DND-41 (cell line): Measurements from ENCODE around the gene EPHB1.

ENCODE experiments used
- ATAC-seq: fragments of 200-7000 bp; cut with Tn5 transposase; 3 replicates; pipeline ENCODE4 v1.9.1; 2021; ENCODE audit warnings: low read depth; ENCODE audit not compliant: insufficient read depth
- DNase-seq: peaks from one replicate; pipeline ENCODE4 v3.0.0-alpha.2; 2020
- H2AFZ ChIP-seq: 2 replicates; pipeline ENCODE4 v1.6.0; 2012; ENCODE audit warnings: low read depth, low read length
- H3K27ac ChIP-seq: 2 replicates; pipeline ENCODE4 v1.5.1; 2012; ENCODE audit warnings: low read length, inconsistent platforms
- H3K27me3 ChIP-seq: fragments of 200-600 bp; sonication (generic); 2 replicates; pipeline ENCODE4 v1.6.0; 2012; ENCODE audit warnings: low read length, mild to moderate bottlenecking, inconsistent platforms; ENCODE audit not compliant: insufficient read depth, poor library complexity
- H3K36me3 ChIP-seq: 2 replicates; pipeline ENCODE4 v1.5.1; 2012; ENCODE audit warnings: low read length, inconsistent platforms; ENCODE audit not compliant: insufficient read depth
- H3K4me1 ChIP-seq: 2 replicates; pipeline ENCODE4 v1.5.1; 2012; ENCODE audit warnings: mild to moderate bottlenecking, low read length; ENCODE audit not compliant: insufficient read depth
- H3K4me2 ChIP-seq: 2 replicates; pipeline ENCODE4 v1.6.0; 2012; ENCODE audit warnings: mild to moderate bottlenecking, moderate library complexity, low read length, inconsistent platforms; ENCODE audit not compliant: insufficient read depth
- H3K4me3 ChIP-seq, 2 experiments: fragments of 200-600 bp in 1 of 2; shearing (Covaris generic) in 1 of 2; 2 replicates each; pipeline ENCODE4 v1.5.1; 2012 to 2016; ENCODE audit warnings: inconsistent platforms in 2 of 2, low read length in 2 of 2, mild to moderate bottlenecking in 2 of 2, low read depth in 1 of 2, moderate library complexity in 1 of 2
- H3K79me2 ChIP-seq: 2 replicates; pipeline ENCODE4 v1.6.0; 2012; ENCODE audit warnings: low read length, inconsistent platforms; ENCODE audit not compliant: insufficient read depth
- H3K9ac ChIP-seq: 2 replicates; pipeline ENCODE4 v1.6.0; 2012; ENCODE audit warnings: low read depth, mild to moderate bottlenecking, inconsistent platforms, low read length, moderate library complexity
- H3K9me3 ChIP-seq: 2 replicates; pipeline ENCODE4 v1.5.1; 2012; ENCODE audit warnings: low read length, moderate library complexity, mild to moderate bottlenecking, inconsistent platforms; ENCODE audit not compliant: insufficient read depth, severe bottlenecking
- H4K20me1 ChIP-seq: 2 replicates; pipeline ENCODE4 v1.6.0; 2012; ENCODE audit warnings: low read length; ENCODE audit not compliant: insufficient read depth
- EZH2 ChIP-seq: IDR thresholded peaks from 3 replicates; pipeline ENCODE4 v1.6.1; 2012; ENCODE audit warnings: borderline replicate concordance, low read depth, mild to moderate bottlenecking, moderate library complexity, low read length, inconsistent platforms; ENCODE audit not compliant: severe bottlenecking
- TF ChIP-seq, protein P1 (sequence below): IDR thresholded peaks from 2 replicates; pipeline ENCODE4 v1.5.1; 2012; ENCODE audit warnings: borderline replicate concordance, low read length, moderate library complexity, mild to moderate bottlenecking; ENCODE audit not compliant: poor library complexity, severe bottlenecking; ENCODE audit errors: extremely low read depth

EPHB1 gene

DNA sequence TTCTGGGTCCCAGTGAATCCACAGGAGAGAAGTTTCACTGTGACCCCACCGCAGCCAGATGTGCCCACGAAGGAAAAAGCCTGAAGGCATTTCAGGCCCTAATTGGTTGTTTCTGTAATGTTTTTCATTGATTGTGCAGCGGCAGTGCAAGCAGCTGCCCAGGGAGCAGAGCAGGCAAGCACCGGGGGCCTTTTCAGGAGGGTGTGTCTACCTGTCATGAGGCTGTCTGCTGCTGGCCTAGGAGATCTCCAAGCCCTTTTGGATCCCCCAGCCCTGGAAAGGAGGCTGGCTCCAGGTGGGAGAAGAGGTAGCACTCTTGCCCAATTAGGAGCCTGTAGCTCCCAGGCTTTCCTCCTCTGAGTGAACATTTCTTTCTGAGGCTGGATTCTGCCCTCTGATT is 108.8 kb downstream of the EPHB1 start:
- Histone ChIP-seq H3K4me1 (peaks cover 46% of the 10 kb centered on the region), H4K20me1 (no peaks in the 10 kb centered on the region), H3K4me2 (peak overlapping the region; percentile 52), H3K9ac (peak overlapping the region; percentile 47), H3K27me3 (no peaks in the 10 kb centered on the region), H3K36me3 (no peaks in the 10 kb centered on the region), H3K4me3 (peak overlapping the region in 1 of 2 experiments; percentile 21; a peak in 2 of 4 replicates), H3K27ac (peak overlapping the region; percentile 83), H3K79me2 (no peaks in the 10 kb centered on the region), H2AFZ (no peak overlapping the region), H3K9me3 (no peaks in the 10 kb centered on the region)
- ATAC-seq (peak; percentile 55), DNase-seq (peak; percentile 63)
- TF ChIP-seq EZH2 = no peak
- TF ChIP-seq, protein P1, sequence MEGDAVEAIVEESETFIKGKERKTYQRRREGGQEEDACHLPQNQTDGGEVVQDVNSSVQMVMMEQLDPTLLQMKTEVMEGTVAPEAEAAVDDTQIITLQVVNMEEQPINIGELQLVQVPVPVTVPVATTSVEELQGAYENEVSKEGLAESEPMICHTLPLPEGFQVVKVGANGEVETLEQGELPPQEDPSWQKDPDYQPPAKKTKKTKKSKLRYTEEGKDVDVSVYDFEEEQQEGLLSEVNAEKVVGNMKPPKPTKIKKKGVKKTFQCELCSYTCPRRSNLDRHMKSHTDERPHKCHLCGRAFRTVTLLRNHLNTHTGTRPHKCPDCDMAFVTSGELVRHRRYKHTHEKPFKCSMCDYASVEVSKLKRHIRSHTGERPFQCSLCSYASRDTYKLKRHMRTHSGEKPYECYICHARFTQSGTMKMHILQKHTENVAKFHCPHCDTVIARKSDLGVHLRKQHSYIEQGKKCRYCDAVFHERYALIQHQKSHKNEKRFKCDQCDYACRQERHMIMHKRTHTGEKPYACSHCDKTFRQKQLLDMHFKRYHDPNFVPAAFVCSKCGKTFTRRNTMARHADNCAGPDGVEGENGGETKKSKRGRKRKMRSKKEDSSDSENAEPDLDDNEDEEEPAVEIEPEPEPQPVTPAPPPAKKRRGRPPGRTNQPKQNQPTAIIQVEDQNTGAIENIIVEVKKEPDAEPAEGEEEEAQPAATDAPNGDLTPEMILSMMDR = no peak

DNA sequence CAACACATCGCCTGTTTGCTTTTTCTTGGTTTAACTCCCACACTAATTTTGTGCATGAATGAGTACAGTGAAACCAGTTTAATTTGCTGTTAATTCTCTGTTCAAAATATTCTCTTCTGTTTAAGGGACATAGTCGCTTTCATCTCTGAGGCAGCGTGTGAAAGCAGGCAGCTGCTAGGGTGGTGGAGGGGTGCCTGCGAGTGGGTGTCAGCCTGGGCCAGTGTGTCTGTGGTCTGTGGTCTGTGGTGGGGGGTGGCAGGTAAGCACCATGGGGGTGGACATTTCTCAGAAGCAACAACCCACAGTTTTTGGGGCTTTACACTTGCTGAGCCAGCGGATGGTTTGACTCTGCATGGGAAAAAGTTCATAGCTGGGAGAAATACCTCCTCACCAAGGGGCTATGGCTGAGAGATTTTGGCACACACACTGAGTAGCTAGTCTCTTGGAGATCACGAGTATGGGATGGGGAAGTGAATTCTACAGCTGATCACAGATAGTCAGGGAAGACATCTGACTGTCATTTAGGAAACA is 109.2 kb downstream of the EPHB1 start:
- Histone ChIP-seq H2AFZ (no peak overlapping the region), H3K36me3 (no peaks in the 10 kb centered on the region), H4K20me1 (no peaks in the 10 kb centered on the region), H3K4me3 (peak overlapping the region in 1 of 2 experiments; percentile 26; a peak in 1 of 4 replicates), H3K9me3 (no peaks in the 10 kb centered on the region), H3K27me3 (no peaks in the 10 kb centered on the region), H3K79me2 (no peaks in the 10 kb centered on the region), H3K9ac (peak overlapping the region; percentile 47), H3K4me2 (peak overlapping the region; percentile 52), H3K27ac (peak overlapping the region; percentile 83), H3K4me1 (peaks cover 46% of the 10 kb centered on the region)
- TF ChIP-seq, protein P1 = no peak
- no peak for TF ChIP-seq EZH2
- ATAC-seq (peak; percentile 96), DNase-seq (peak; percentile 95)

DNA sequence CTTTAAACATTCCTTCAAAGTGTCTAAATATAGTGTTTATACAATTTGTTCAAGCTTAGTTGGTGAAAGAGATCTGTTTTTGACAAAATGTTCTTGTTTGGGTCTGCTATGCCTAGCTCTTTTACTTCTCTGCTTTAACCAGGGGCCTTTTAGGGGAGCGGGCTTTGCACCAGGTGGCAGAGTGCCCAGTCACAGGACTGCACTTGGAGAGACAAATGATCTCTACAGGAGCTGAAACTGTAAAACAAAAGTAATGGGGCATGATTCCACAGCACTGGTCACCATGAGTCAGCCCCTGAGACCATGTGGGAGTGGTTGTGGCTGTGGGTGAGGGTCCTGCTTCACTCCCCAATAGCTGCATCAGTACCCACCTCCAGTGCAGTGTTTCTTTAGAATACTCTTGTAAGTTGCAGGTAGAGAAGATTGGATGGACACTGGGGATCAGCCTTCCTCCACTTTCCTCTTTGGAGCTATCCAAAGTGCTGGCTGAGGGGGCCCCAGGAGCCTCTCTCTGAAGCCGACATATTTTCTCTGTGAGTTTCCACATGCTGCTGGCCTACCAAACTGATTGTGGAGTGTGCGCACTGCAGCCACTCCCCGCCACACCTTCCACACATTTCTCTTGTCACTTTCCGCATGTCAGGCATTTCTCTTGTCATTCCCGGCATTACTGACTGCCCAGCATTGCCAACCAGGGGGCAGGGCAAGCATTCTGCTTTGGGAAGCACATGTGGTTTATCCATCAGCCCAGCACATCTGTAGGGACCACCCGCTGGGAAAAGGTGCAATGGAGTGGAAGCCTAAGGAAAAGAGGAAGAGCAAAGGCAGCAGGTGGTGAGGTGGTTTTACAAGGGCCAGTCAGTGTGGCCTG is 110.0 kb downstream of the EPHB1 start:
- H3K4me3 ChIP-seq = peak overlapping the region in 1 of 2 experiments; percentile 26; a peak in 1 of 4 replicates
- H4K20me1 ChIP-seq = no peaks in the 10 kb centered on the region
- no peak overlapping the region for H2AFZ ChIP-seq
- no peaks in the 10 kb centered on the region for H3K36me3 ChIP-seq
- peak overlapping the region; percentile 81 for H3K27ac ChIP-seq
- DNase-seq = peak; percentile 49
- ATAC-seq = peak; percentile 35
- peak overlapping the region; percentile 37 for H3K9ac ChIP-seq
- H3K27me3 ChIP-seq = no peaks in the 10 kb centered on the region
- H3K9me3 ChIP-seq = no peaks in the 10 kb centered on the region
- H3K4me1 ChIP-seq = peaks cover 46% of the 10 kb centered on the region
- no peak for TF ChIP-seq EZH2
- TF ChIP-seq, protein P1 = no peak
- no peaks in the 10 kb centered on the region for H3K79me2 ChIP-seq
- peak overlapping the region; percentile 52 for H3K4me2 ChIP-seq
